Neural progenitor cell (in vitro differentiated cells): ENCODE measurements around the gene DCP2. TPM values are rescaled to one million over a fixed set of nuclear protein-coding genes. Genes with fewer than 3 reads are reported as not detected.

Source experiments
- DNase-seq: peaks from one replicate; pipeline ENCODE4 v3.0.0-alpha.2; 2016; ENCODE audit warnings: low spot score
- H2AFZ ChIP-seq: fragments of 200-600 bp; sonication (generic); replicated peaks from 2 replicates; pipeline ENCODE4 v1.6.1; 2016; ENCODE audit warnings: antibody characterized with exemption
- H3F3A ChIP-seq: fragments of 200-600 bp; sonication (generic); 2 replicates; pipeline ENCODE4 v1.6.1; 2016; ENCODE audit warnings: antibody characterized with exemption, low read depth
- H3K27ac ChIP-seq: fragments of 200-600 bp; sonication (generic); 2 replicates; pipeline ENCODE4 v1.5.1; 2016; ENCODE audit warnings: mild to moderate bottlenecking
- H3K27me3 ChIP-seq: fragments of 200-600 bp; sonication (generic); 2 replicates; pipeline ENCODE4 v1.6.1; 2016; ENCODE audit warnings: mild to moderate bottlenecking, moderate library complexity
- H3K36me3 ChIP-seq: fragments of 200-600 bp; sonication (generic); 2 replicates; pipeline ENCODE4 v1.5.1; 2016
- H3K4me1 ChIP-seq: fragments of 200-600 bp; sonication (generic); 2 replicates; pipeline ENCODE4 v1.6.1; 2016; ENCODE audit warnings: mixed run types
- H3K4me2 ChIP-seq: fragments of 200-600 bp; sonication (generic); 2 replicates; pipeline ENCODE4 v1.6.1; 2016
- H3K4me3 ChIP-seq: fragments of 200-600 bp; sonication (generic); 2 replicates; pipeline ENCODE4 v1.5.1; 2016
- H3K79me2 ChIP-seq: fragments of 200-600 bp; sonication (generic); 2 replicates; pipeline ENCODE4 v1.6.1; 2016; ENCODE audit warnings: low read depth
- H3K9ac ChIP-seq: fragments of 200-600 bp; sonication (generic); 2 replicates; pipeline ENCODE4 v1.6.1; 2016
- H3K9me3 ChIP-seq: fragments of 200-600 bp; sonication (generic); 2 replicates; pipeline ENCODE4 v1.5.1; 2016; ENCODE audit warnings: low read depth
- H4K20me1 ChIP-seq: fragments of 200-600 bp; sonication (generic); 2 replicates; pipeline ENCODE4 v1.6.1; 2016; ENCODE audit warnings: low read depth
- H3K27ac Mint-ChIP-seq: 3 replicates; pipeline ENCODE4 v1.8.0; 2021; ENCODE audit warnings: mixed read lengths
- H3K27me3 Mint-ChIP-seq: 2 replicates; pipeline ENCODE4 v1.8.0; 2022; ENCODE audit warnings: low read depth, mild to moderate bottlenecking, inconsistent platforms, moderate library complexity, mixed read lengths; ENCODE audit not compliant: insufficient read depth
- H3K36me3 Mint-ChIP-seq: 3 replicates; pipeline ENCODE4 v1.8.0; 2021; ENCODE audit warnings: mixed read lengths
- H3K4me1 Mint-ChIP-seq: 3 replicates; pipeline ENCODE4 v1.8.0; 2021; ENCODE audit warnings: mixed read lengths
- H3K4me3 Mint-ChIP-seq: 3 replicates; pipeline ENCODE4 v1.8.0; 2021; ENCODE audit warnings: mild to moderate bottlenecking, moderate library complexity, mixed read lengths
- H3K9me3 Mint-ChIP-seq: 3 replicates; pipeline ENCODE4 v1.8.0; 2020; ENCODE audit warnings: mixed read lengths
- EZH2 ChIP-seq: fragments of 200-600 bp; sonication (generic); IDR thresholded peaks from 2 replicates; pipeline ENCODE4 v1.6.1; 2017; ENCODE audit warnings: antibody characterized with exemption, mild to moderate bottlenecking, moderate library complexity
- EZH2phosphoT487 ChIP-seq: fragments of 200-600 bp; sonication (generic); IDR thresholded peaks from 2 replicates; pipeline ENCODE4 v1.6.1; 2017; ENCODE audit warnings: antibody characterized with exemption
- total RNA-seq: library from RNA; depleted of rRNA; stranded (reverse); fragments of >200 nt; gene quantifications from 2 replicates; pipeline ENCODE4 v1.2.3, GENCODE V29; 2015; ENCODE audit warnings: low replicate concordance
- TF ChIP-seq, protein P1 (sequence below): fragments of 200-600 bp; sonication (generic); IDR thresholded peaks from 2 replicates; pipeline ENCODE4 v1.5.1; 2017; ENCODE audit warnings: antibody characterized with exemption, mild to moderate bottlenecking

Gene DCP2
- total RNA-seq, 1 donor from 2014 or later = 174 TPM

- Histone ChIP-seq H3F3A (no peaks in the 10 kb centered on the region), H4K20me1 (no peaks in the 10 kb centered on the region), H3K9ac (no peak overlapping the region), H3K79me2 (no peaks in the 10 kb centered on the region), H3K4me1 (peaks cover 9% of the 10 kb centered on the region), H2AFZ (no peak overlapping the region), H3K27me3 (no peaks in the 10 kb centered on the region), H3K9me3 (no peaks in the 10 kb centered on the region), H3K4me3 (no peak overlapping the region), H3K36me3 (no peaks in the 10 kb centered on the region), H3K27ac (no peak overlapping the region), H3K4me2 (no peak overlapping the region)
- H3K9me3 Mint-ChIP-seq = no peaks in the 10 kb centered on the region
- H3K4me3 Mint-ChIP-seq = no peak overlapping the region
- DNase-seq = no peak
- H3K4me1 Mint-ChIP-seq = peaks cover 10% of the 10 kb centered on the region
- peaks cover 2% of the 10 kb centered on the region for H3K27me3 Mint-ChIP-seq
- TF ChIP-seq, protein P1, sequence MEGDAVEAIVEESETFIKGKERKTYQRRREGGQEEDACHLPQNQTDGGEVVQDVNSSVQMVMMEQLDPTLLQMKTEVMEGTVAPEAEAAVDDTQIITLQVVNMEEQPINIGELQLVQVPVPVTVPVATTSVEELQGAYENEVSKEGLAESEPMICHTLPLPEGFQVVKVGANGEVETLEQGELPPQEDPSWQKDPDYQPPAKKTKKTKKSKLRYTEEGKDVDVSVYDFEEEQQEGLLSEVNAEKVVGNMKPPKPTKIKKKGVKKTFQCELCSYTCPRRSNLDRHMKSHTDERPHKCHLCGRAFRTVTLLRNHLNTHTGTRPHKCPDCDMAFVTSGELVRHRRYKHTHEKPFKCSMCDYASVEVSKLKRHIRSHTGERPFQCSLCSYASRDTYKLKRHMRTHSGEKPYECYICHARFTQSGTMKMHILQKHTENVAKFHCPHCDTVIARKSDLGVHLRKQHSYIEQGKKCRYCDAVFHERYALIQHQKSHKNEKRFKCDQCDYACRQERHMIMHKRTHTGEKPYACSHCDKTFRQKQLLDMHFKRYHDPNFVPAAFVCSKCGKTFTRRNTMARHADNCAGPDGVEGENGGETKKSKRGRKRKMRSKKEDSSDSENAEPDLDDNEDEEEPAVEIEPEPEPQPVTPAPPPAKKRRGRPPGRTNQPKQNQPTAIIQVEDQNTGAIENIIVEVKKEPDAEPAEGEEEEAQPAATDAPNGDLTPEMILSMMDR = no peak
- TF ChIP-seq EZH2phosphoT487 (no peak), EZH2 (no peak)
- H3K27ac Mint-ChIP-seq = peak overlapping the region; percentile 63
- peaks cover 42% of the 10 kb centered on the region for H3K36me3 Mint-ChIP-seq
Measured at GRCh38 chr5:113027015-113027414, 50.4 kb downstream of the DCP2 start.

DNA sequence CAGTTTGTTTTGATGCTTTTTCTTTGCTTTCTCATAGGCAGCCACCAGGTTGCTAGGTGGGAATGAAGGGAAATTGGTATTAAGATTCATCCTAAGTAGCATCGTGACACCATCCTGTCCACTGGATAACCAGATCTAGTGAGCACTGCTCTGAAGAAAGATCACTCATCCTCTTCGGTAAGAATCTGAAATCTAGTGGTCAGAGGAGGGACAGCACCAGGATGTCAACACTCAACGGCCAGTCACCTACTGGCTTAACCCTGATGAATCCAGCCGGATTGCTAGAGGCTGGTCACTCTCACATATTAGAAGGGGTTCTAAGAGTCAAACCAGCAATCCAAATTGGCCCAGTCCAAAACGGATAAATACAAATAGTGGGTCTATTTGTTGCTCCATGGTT lies 50.8 kb downstream of the DCP2 start:
- H3K4me2 ChIP-seq = no peak overlapping the region
- no peaks in the 10 kb centered on the region for H3K79me2 ChIP-seq
- no peak overlapping the region for H3K9ac ChIP-seq
- H3K4me1 ChIP-seq = peaks cover 9% of the 10 kb centered on the region
- H3K27me3 ChIP-seq = no peaks in the 10 kb centered on the region
- TF ChIP-seq EZH2phosphoT487 = no peak
- TF ChIP-seq EZH2 = no peak
- TF ChIP-seq, protein P1 = no peak
- H3K9me3 ChIP-seq = no peaks in the 10 kb centered on the region
- no peak overlapping the region for H3K27ac ChIP-seq
- no peak overlapping the region for H3K4me3 Mint-ChIP-seq
- H3K36me3 Mint-ChIP-seq = peaks cover 41% of the 10 kb centered on the region
- no peaks in the 10 kb centered on the region for H3F3A ChIP-seq
- no peak overlapping the region for H2AFZ ChIP-seq
- H3K4me3 ChIP-seq = no peak overlapping the region
- no peaks in the 10 kb centered on the region for H3K9me3 Mint-ChIP-seq
- peaks cover 10% of the 10 kb centered on the region for H3K4me1 Mint-ChIP-seq
- H4K20me1 ChIP-seq = no peaks in the 10 kb centered on the region
- DNase-seq = no peak
- peaks cover 3% of the 10 kb centered on the region for H3K27me3 Mint-ChIP-seq
- no peaks in the 10 kb centered on the region for H3K36me3 ChIP-seq
- no peak overlapping the region for H3K27ac Mint-ChIP-seq

- Histone ChIP-seq H3K4me3 (no peak overlapping the region), H3K36me3 (no peaks in the 10 kb centered on the region), H3K4me1 (peaks cover 18% of the 10 kb centered on the region), H3K9me3 (no peaks in the 10 kb centered on the region), H3K4me2 (no peak overlapping the region), H4K20me1 (no peaks in the 10 kb centered on the region), H2AFZ (no peak overlapping the region), H3K9ac (no peak overlapping the region), H3K79me2 (no peaks in the 10 kb centered on the region), H3F3A (peaks cover 6% of the 10 kb centered on the region), H3K27me3 (no peaks in the 10 kb centered on the region), H3K27ac (no peak overlapping the region)
- Mint-ChIP-seq H3K9me3 (no peaks in the 10 kb centered on the region), H3K4me3 (no peak overlapping the region), H3K27me3 (peaks cover 5% of the 10 kb centered on the region), H3K27ac (no peak overlapping the region), H3K36me3 (peaks cover 31% of the 10 kb centered on the region), H3K4me1 (peaks cover 22% of the 10 kb centered on the region)
- no peak for TF ChIP-seq EZH2
- TF ChIP-seq, protein P1 = no peak
- no peak for TF ChIP-seq EZH2phosphoT487
- DNase-seq = no peak
Measured at GRCh38 chr5:113029614-113030013, 53.0 kb downstream of the DCP2 start.

DNA sequence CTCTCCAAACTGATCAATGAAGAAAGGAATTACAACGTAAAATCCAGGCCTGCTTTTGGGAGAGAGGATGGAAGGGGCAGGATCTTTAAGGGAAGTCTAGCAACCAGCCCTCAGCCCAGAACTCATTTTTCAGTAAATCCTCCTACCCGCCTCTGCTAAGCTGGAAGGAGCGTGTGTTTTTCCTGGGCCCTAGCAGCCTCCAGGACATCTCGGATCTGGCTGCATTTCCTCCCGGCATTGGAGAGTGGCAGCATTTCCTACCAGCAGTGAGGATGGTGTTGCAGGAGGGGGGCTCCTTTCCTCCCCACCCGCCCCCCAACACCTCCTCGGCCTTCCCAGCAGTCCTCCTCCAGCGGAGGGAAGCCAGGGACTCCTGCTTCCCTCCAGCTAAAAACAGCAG lies 54.5 kb downstream of the DCP2 start:
- TF ChIP-seq, protein P1 = no peak
- TF ChIP-seq EZH2 (no peak), EZH2phosphoT487 (no peak)
- peaks cover 27% of the 10 kb centered on the region for H3K4me1 Mint-ChIP-seq
- peak; percentile 20 for DNase-seq
- no peak overlapping the region for H3K27ac Mint-ChIP-seq
- Histone ChIP-seq H3F3A (peaks cover 9% of the 10 kb centered on the region), H3K79me2 (no peaks in the 10 kb centered on the region), H3K27me3 (no peaks in the 10 kb centered on the region), H4K20me1 (no peaks in the 10 kb centered on the region), H3K4me3 (no peak overlapping the region), H3K27ac (no peak overlapping the region), H2AFZ (no peak overlapping the region), H3K36me3 (no peaks in the 10 kb centered on the region), H3K4me2 (no peak overlapping the region), H3K9me3 (no peaks in the 10 kb centered on the region), H3K4me1 (peaks cover 21% of the 10 kb centered on the region), H3K9ac (no peak overlapping the region)
- H3K36me3 Mint-ChIP-seq = peaks cover 33% of the 10 kb centered on the region
- H3K4me3 Mint-ChIP-seq = no peak overlapping the region
- peaks cover 5% of the 10 kb centered on the region for H3K27me3 Mint-ChIP-seq
- H3K9me3 Mint-ChIP-seq = no peaks in the 10 kb centered on the region
